ENCODE data around the gene SEC11A. TPM values are rescaled to one million over a fixed set of nuclear protein-coding genes. Genes with fewer than 3 reads are reported as not detected.

The SEC11A gene
- total and polyA plus RNA-seq, 4 donors = 108 to 185 (median 130) TPM

DNA sequence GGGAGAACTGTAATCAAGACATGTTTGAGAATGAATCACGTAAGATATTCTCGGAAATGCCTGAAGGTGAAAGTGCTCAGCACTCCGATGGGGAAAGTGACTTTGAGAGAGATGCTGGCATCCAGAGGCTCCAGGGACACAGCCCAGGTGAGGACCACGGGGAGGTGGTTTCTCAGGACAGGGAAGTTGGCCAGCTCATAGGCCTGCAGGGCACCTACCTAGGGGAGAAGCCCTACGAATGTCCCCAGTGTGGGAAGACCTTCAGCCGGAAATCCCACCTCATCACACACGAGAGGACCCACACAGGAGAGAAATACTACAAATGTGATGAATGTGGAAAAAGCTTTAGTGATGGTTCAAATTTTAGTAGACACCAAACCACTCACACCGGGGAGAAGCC is 95.3 kb downstream of the SEC11A start:
- Histone ChIP-seq H3K4me1 (ENCODE audit: control insufficient read depth, insufficient read depth, low read length) (no peaks in the 10 kb centered on the region), H3K27me3 (ENCODE audit: control insufficient read depth, insufficient read depth, low read length) (no peaks in the 10 kb centered on the region), H3K27ac (ENCODE audit: low read depth, low read length) (no peak overlapping the region), H3K9me3 (ENCODE audit: control insufficient read depth, insufficient read depth, low read length) (peaks cover 14% of the 10 kb centered on the region), H3K4me3 (ENCODE audit: low read depth, low read length) (no peak overlapping the region), H3K36me3 (ENCODE audit: control insufficient read depth, insufficient read depth, low read length) (peaks cover 49% of the 10 kb centered on the region)
- no peak for DNase-seq (ENCODE audit: low read depth in 4 of 6, low spot score in 6 of 6)
- 100% methylated on average over 4 of the region's 8 CpGs for WGBS (ENCODE audit: insufficient coverage)

Other genes starting within 250 kb of the SEC11A start
- 10 to 100 TPM in 1 of 2 donors, 1 to 10 TPM in 1; 9.7 to 12.6 TPM for gene ZSCAN2, start 115.1 kb downstream of the SEC11A start, total RNA-seq
- gene ZSCAN2, start 115.1 kb downstream of the SEC11A start, polyA plus RNA-seq (ENCODE audit: insufficient read length in 2 of 2) = 10 to 100 TPM; 15.5 to 16.2 TPM
- 10 to 100 TPM; 20.2 to 33.6 TPM for gene WDR73, start 61.9 kb downstream of the SEC11A start, total RNA-seq
- gene WDR73, start 61.9 kb downstream of the SEC11A start, polyA plus RNA-seq (ENCODE audit: insufficient read length in 2 of 2) = 10 to 100 TPM; 29.0 to 35.2 TPM
- 10 to 100 TPM; 13.0 to 17.0 TPM for gene NMB, start 57.9 kb downstream of the SEC11A start, total RNA-seq
- gene NMB, start 57.9 kb downstream of the SEC11A start, polyA plus RNA-seq (ENCODE audit: insufficient read length in 2 of 2) = 10 to 100 TPM; 23.5 to 29.7 TPM
- 10 to 100 TPM; 10.2 to 14.1 TPM for gene ZNF592, start 32.5 kb upstream of the SEC11A start, total RNA-seq
- 10 to 100 TPM; 29.4 to 29.5 TPM for gene ZNF592, start 32.5 kb upstream of the SEC11A start, polyA plus RNA-seq (ENCODE audit: insufficient read length in 2 of 2)
- gene ALPK3, start 101.2 kb upstream of the SEC11A start, total RNA-seq = 1 to 10 TPM; 5.8 to 6.2 TPM
- gene ALPK3, start 101.2 kb upstream of the SEC11A start, polyA plus RNA-seq (ENCODE audit: insufficient read length in 2 of 2) = 1 to 10 TPM; 6.6 to 8.7 TPM
- under 1 TPM; 0.20 to 0.22 TPM for gene SLC28A1, start 168.5 kb upstream of the SEC11A start, total RNA-seq
- gene SLC28A1, start 168.5 kb upstream of the SEC11A start, polyA plus RNA-seq (ENCODE audit: insufficient read length in 2 of 2) = under 1 TPM; 0.13 to 0.21 TPM